ENCODE data around the gene ZSCAN25. TPM values are rescaled to one million over a fixed set of nuclear protein-coding genes. Genes with fewer than 3 reads are reported as not detected.

The ZSCAN25 gene
- total and polyA plus RNA-seq, 2 of the 13 experiments (the other 11 are each of a cell fraction or from before 2014, with no cell fraction given), result 12.1 to 16.8 TPM

- TF ChIP-seq XBP1 (CRISPR knock-in tag; IDR thresholded peaks at IDR 0.05) (no peak), KDM1A (CRISPR knock-in tag; IDR thresholded peaks at IDR 0.05) (no peak), SUZ12 (IDR thresholded peaks at IDR 0.05; ENCODE audit: low read depth, low read length) (no peak)
Observed at GRCh38 chr7:99614495-99614894, 2.3 kb upstream of the ZSCAN25 start (continued).

DNA sequence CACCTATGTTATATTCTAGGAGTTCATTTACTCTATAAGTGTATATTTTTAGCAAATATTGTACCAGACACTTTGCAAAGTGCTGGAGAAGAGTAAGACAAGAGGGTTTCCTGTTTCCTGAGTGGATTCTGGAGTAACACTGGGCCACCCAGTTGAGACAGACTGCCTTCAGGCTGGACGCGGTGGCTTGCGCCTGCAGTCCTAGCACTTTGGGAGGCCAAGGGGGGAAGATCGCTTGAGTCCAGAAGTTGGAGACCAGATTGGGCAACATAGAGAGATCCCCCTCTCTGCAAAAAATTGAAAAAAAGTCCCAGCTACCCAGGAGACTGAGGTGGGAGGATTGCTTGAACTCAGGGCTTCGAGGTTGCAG lies 772 bp upstream of the ZSCAN25 start:
- Histone ChIP-seq H3K27me3 (ENCODE audit: control insufficient read depth in 1 of 2, insufficient read depth in 2 of 2, low read length in 2 of 2) (no peaks in the 10 kb centered on the region; a peak in 1 of 5 replicates), H3K4me2 (ENCODE audit: low read depth, low read length) (peak overlapping the region; percentile 97), H3K4me3 (replicated peaks in 1 of 3; ENCODE audit: insufficient read depth in 1 of 3, low read depth in 2 of 3, low read length in 3 of 3) (peak overlapping the region; percentile 93 to 98 (median 96); a peak in 5 of 6 replicates), H3K36me3 (replicated peaks in 1 of 2; ENCODE audit: control insufficient read depth in 1 of 2, insufficient read depth in 2 of 2, low read length in 2 of 2) (peaks cover 12 to 27% of the 10 kb centered on the region in 2 experiments), H3K4me1 (ENCODE audit: insufficient read depth, low read length) (peaks cover 25% of the 10 kb centered on the region), H3K27ac (ENCODE audit: extremely low read length, insufficient read depth, low read length) (peak overlapping the region; percentile 96), H2AFZ (ENCODE audit: low read length) (peak overlapping the region; percentile 45), H3K9ac (ENCODE audit: insufficient read depth, low read depth, low read length) (peak overlapping the region; percentile 99), H4K20me1 (ENCODE audit: insufficient read depth, low read length) (no peaks in the 10 kb centered on the region), H3K79me2 (ENCODE audit: insufficient read depth, low read length) (peaks cover 27% of the 10 kb centered on the region), H3K9me3 (ENCODE audit: low read length) (no peaks in the 10 kb centered on the region)
- intact Hi-C loops (cut with micrococcal nuclease; ENCODE audit: unreplicated experiment) (loop anchor here (1.0 to 2.0 kb wide), 2 partner anchors 14 to 57 kb away; partner anchors contain the start of gene ZNF655), in situ Hi-C loops (cut with HindIII; ENCODE audit: extremely low pct_ligation_motif_present, low pct_unique_long_range_greater_than_20kb) (no loop called here)
- no peak for DNase-seq (ENCODE audit: low spot score)
- TF ChIP-seq MTF2 (CRISPR knock-in tag; IDR thresholded peaks at IDR 0.05; ENCODE audit: borderline replicate concordance), result no peak
- TF ChIP-seq HDAC1 (CRISPR knock-in tag; IDR thresholded peaks at IDR 0.05), result no peak
- no peak for TF ChIP-seq KLF12 (CRISPR knock-in tag; IDR thresholded peaks at IDR 0.05; ENCODE audit: borderline replicate concordance)
- TF ChIP-seq, protein P1, sequence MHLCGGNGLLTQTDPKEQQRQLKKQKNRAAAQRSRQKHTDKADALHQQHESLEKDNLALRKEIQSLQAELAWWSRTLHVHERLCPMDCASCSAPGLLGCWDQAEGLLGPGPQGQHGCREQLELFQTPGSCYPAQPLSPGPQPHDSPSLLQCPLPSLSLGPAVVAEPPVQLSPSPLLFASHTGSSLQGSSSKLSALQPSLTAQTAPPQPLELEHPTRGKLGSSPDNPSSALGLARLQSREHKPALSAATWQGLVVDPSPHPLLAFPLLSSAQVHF (CRISPR knock-in tag; IDR thresholded peaks at IDR 0.05), result 0 out of 2 replicates have a peak, but pooled peaks have one; percentile 19
- TF ChIP-seq ZNF788 (CRISPR knock-in tag; IDR thresholded peaks at IDR 0.05; ENCODE audit: borderline replicate concordance), result no peak
- no peak for TF ChIP-seq ZSCAN9 (CRISPR knock-in tag; IDR thresholded peaks at IDR 0.05; ENCODE audit: borderline replicate concordance)
- peak; percentile 6 for TF ChIP-seq ZEB1 (IDR thresholded peaks at IDR 0.05; ENCODE audit: insufficient replicate concordance, low read depth)
- TF ChIP-seq SRF (IDR thresholded peaks at IDR 0.05; ENCODE audit: low read depth, low read length), result no peak
- TF ChIP-seq, protein P2, sequence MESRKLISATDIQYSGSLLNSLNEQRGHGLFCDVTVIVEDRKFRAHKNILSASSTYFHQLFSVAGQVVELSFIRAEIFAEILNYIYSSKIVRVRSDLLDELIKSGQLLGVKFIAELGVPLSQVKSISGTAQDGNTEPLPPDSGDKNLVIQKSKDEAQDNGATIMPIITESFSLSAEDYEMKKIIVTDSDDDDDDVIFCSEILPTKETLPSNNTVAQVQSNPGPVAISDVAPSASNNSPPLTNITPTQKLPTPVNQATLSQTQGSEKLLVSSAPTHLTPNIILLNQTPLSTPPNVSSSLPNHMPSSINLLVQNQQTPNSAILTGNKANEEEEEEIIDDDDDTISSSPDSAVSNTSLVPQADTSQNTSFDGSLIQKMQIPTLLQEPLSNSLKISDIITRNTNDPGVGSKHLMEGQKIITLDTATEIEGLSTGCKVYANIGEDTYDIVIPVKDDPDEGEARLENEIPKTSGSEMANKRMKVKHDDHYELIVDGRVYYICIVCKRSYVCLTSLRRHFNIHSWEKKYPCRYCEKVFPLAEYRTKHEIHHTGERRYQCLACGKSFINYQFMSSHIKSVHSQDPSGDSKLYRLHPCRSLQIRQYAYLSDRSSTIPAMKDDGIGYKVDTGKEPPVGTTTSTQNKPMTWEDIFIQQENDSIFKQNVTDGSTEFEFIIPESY (CRISPR knock-in tag; IDR thresholded peaks at IDR 0.05), result peak; percentile 90
- no peak for TF ChIP-seq ZNF33A (CRISPR knock-in tag; IDR thresholded peaks at IDR 0.05; ENCODE audit: borderline replicate concordance)
- TF ChIP-seq ZNF430 (CRISPR knock-in tag; IDR thresholded peaks at IDR 0.05), result no peak
- BruUV-seq (replicated peaks), result no TSS peak
- ChIA-PET CTCF (ENCODE audit: low intra/inter-chr PET ratio, low total read pairs) (no interaction called here), POLR2A (interaction anchor here (1.0 to 2.9 kb wide), 18 partner anchors 13 to 388 kb away, joined by 3 to 23 read pairs (median 5); partner anchors contain the start of genes ATP5MF, AZGP1, TRIM4 and ZKSCAN5)
- no peak for ATAC-seq
- FAIRE-seq, result no peak
- WGBS (ENCODE audit: low lambda C conversion rate), result 89% methylated on average over 5 of the region's 5 CpGs

Measured in HepG2 (cell line).